HepG2 (cell line): ENCODE data around the gene USP2. TPM values are rescaled to one million over a fixed set of nuclear protein-coding genes. Genes with fewer than 3 reads are reported as not detected.

Experiments used
- BHLHE40 ChIP-seq: IDR thresholded peaks from 2 replicates; pipeline ENCODE4 v1.6.1; 2011; ENCODE audit warnings: low read length, improper control_type of control experiment
- CCDC6 ChIP-seq: sonication (generic); formaldehyde crosslinking; IDR thresholded peaks from 2 replicates; pipeline ENCODE4 v1.8.1; 2022; ENCODE audit warnings: mild to moderate bottlenecking, missing genetic modification reagents, moderate library complexity
- CHD2 ChIP-seq: IDR thresholded peaks from 2 replicates; pipeline ENCODE4 v1.6.1; 2011; ENCODE audit warnings: low read depth, low read length, improper control_type of control experiment
- FOXK2 ChIP-seq: fragments of 450-650 bp; IDR thresholded peaks from 2 replicates; pipeline ENCODE4 v1.6.1; 2016
- KDM5B ChIP-seq: sonication (generic); formaldehyde crosslinking; IDR thresholded peaks from 2 replicates; pipeline ENCODE4 v1.4.0; 2020; ENCODE audit warnings: missing genetic modification reagents, mild to moderate bottlenecking, borderline replicate concordance
- KLF12 ChIP-seq: sonication (generic); formaldehyde crosslinking; IDR thresholded peaks from 2 replicates; pipeline ENCODE4 v1.4.0; 2020; ENCODE audit warnings: missing genetic modification reagents, borderline replicate concordance
- MATR3 ChIP-seq: sonication (generic); formaldehyde crosslinking; IDR thresholded peaks from 2 replicates; pipeline ENCODE4 v1.4.0; 2020; ENCODE audit warnings: missing genetic modification reagents
- NFE2L2 ChIP-seq: fragments of 150-350 bp; IDR thresholded peaks from 2 replicates; pipeline ENCODE4 v1.6.1; 2014; ENCODE audit warnings: low read length
- NR2F2 ChIP-seq: IDR thresholded peaks from 2 replicates; pipeline ENCODE4 v1.6.1; 2012; ENCODE audit warnings: low read depth, inconsistent platforms, borderline replicate concordance
- PAWR ChIP-seq: sonication (generic); formaldehyde crosslinking; IDR thresholded peaks from 2 replicates; pipeline ENCODE4 v1.4.0; 2020; ENCODE audit warnings: missing genetic modification reagents, mild to moderate bottlenecking, borderline replicate concordance
- ZNF251 ChIP-seq: sonication (generic); formaldehyde crosslinking; IDR thresholded peaks from 2 replicates; pipeline ENCODE4 v1.9.0; 2021; ENCODE audit warnings: mild to moderate bottlenecking, missing genetic modification reagents
- ZNF292 ChIP-seq: sonication (generic); formaldehyde crosslinking; IDR thresholded peaks from 2 replicates; pipeline ENCODE4 v1.8.1; 2022; ENCODE audit warnings: mild to moderate bottlenecking, low read depth, missing genetic modification reagents, borderline replicate concordance
- ZNF329 ChIP-seq: sonication (generic); formaldehyde crosslinking; IDR thresholded peaks from 2 replicates; pipeline ENCODE4 v1.9.0; 2021; ENCODE audit warnings: low read depth, mild to moderate bottlenecking, missing genetic modification reagents
- ZNF382 ChIP-seq: sonication (generic); formaldehyde crosslinking; IDR thresholded peaks from 2 replicates; pipeline ENCODE4 v1.5.0; 2020; ENCODE audit warnings: missing genetic modification reagents, mild to moderate bottlenecking, borderline replicate concordance
- ZNF644 ChIP-seq: IDR thresholded peaks from 2 replicates; pipeline ENCODE4 v1.6.1; 2016; ENCODE audit warnings: low read depth
- ZNF703 ChIP-seq: sonication (generic); formaldehyde crosslinking; IDR thresholded peaks from 2 replicates; pipeline ENCODE4 v1.5.1; 2020; ENCODE audit warnings: missing genetic modification reagents, mild to moderate bottlenecking, moderate library complexity, borderline replicate concordance
- ZNF775 ChIP-seq: sonication (generic); formaldehyde crosslinking; IDR thresholded peaks from 2 replicates; pipeline ENCODE4 v1.4.0; 2020; ENCODE audit warnings: missing genetic modification reagents, mild to moderate bottlenecking, moderate library complexity, borderline replicate concordance
- ZNF839 ChIP-seq: sonication (generic); formaldehyde crosslinking; IDR thresholded peaks from 2 replicates; pipeline ENCODE4 v1.4.0; 2020; ENCODE audit warnings: missing genetic modification reagents, mild to moderate bottlenecking, borderline replicate concordance
- polyA plus RNA-seq, 8 experiments: library from polyadenylated mRNA; depleted of rRNA in 3 of 8; stranded (reverse) in 7 of 8; unstranded in 1 of 8; fragments of >200 nt; fragmentation: Illumina TruSeq in 4 of 8; extraction: Trizol in 4 of 8; gene quantifications; 2 replicates each; pipeline versions ENCODE4 v1.2.1 to v1.2.3, GENCODE V29; 2011 to 2016; ENCODE audit warnings: low read depth in 4 of 8, missing spikeins in 1 of 8, mixed read lengths in 1 of 8; ENCODE audit not compliant: insufficient read depth in 1 of 8
- total RNA-seq, 5 experiments: library from RNA; depleted of rRNA; stranded (reverse); fragments of >200 nt; fragmentation: Illumina TruSeq; extraction: Trizol; gene quantifications; 2 replicates each; pipeline ENCODE4 v1.2.3, GENCODE V29; 2016; ENCODE audit warnings: low read depth in 1 of 5
- TF ChIP-seq, protein P1 (sequence below): sonication (generic); formaldehyde crosslinking; IDR thresholded peaks from 2 replicates; pipeline ENCODE4 v1.8.0; 2022; ENCODE audit warnings: low read depth, missing genetic modification reagents
- TF ChIP-seq, protein P2 (sequence below): sonication (generic); formaldehyde crosslinking; IDR thresholded peaks from 2 replicates; pipeline ENCODE4 v1.8.0; 2022; ENCODE audit warnings: mild to moderate bottlenecking, missing genetic modification reagents, borderline replicate concordance
- TF ChIP-seq, protein P3 (sequence below): sonication (generic); formaldehyde crosslinking; IDR thresholded peaks from 2 replicates; pipeline ENCODE4 v1.8.0; 2022; ENCODE audit warnings: mild to moderate bottlenecking, missing genetic modification reagents, moderate library complexity
- TF ChIP-seq, protein P4 (sequence below): sonication (generic); formaldehyde crosslinking; IDR thresholded peaks from 2 replicates; pipeline ENCODE4 v1.5.0; 2020; ENCODE audit warnings: mild to moderate bottlenecking, missing genetic modification reagents, borderline replicate concordance

Gene USP2
- total and polyA plus RNA-seq, 2 of the 13 experiments (the other 11 are each of a cell fraction or from before 2014, with no cell fraction given): 2.5 to 6.0 TPM

DNA sequence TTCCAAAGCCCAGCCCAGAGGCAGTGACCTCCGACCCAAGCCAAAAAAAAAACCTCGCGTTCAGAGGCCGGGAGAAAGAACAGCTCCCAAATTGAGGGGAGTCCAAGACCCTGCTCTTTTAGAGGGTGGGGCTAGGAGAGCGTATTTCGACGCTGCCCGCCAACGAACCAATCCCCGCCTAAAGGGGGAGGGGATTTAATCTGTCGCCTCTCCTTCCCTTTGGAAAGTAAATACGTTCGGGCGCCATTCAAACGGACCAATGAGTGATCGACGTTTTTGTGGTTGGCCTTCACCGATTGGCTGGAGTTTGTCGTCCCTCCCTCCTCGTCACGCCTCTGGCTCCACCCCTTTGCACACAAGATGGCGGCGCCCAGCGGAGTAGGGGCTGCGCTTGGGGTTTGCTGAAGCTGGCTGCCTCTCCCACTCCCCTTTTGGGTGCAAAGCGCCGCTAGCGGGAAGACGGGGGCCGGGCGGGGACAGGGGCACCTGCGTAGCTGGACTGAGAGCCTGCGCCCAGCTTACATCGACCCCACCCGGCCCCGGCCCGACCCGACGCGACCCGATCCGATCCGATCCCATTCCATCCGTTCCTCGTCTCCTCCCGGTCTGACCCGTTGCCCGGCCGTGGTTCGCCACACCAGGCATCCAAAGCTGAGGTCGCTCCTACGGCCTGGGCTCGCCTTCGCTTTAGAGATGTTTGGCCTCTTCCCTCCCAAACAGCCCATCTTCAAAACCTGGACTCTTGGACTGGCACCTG lies 47.1 kb downstream of the USP2 start, which contains the start of gene RNF26 (continued):
- TF ChIP-seq, protein P1, sequence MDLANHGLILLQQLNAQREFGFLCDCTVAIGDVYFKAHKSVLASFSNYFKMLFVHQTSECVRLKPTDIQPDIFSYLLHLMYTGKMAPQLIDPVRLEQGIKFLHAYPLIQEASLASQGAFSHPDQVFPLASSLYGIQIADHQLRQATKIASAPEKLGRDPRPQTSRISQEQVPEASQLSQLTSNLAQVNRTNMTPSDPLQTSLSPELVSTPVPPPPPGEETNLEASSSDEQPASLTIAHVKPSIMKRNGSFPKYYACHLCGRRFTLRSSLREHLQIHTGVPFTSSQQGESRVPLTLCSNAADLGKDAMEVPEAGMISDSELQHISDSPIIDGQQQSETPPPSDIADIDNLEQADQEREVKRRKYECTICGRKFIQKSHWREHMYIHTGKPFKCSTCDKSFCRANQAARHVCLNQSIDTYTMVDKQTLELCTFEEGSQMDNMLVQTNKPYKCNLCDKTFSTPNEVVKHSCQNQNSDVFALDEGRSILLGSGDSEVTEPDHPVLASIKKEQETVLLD (CRISPR knock-in tag): no peak
- TF ChIP-seq ZNF644 (CRISPR knock-in tag) (no peak), KDM5B (CRISPR knock-in tag) (peak; percentile 65; the same call in 1 of the 2 replicates), CCDC6 (CRISPR knock-in tag) (no peak), KLF12 (CRISPR knock-in tag) (0 out of 2 replicates have a peak, but pooled peaks have one; percentile 17), ZNF382 (CRISPR knock-in tag) (no peak), ZNF703 (CRISPR knock-in tag) (no peak), MATR3 (CRISPR knock-in tag) (no peak), PAWR (CRISPR knock-in tag) (no peak), ZNF329 (CRISPR knock-in tag) (no peak), ZNF775 (CRISPR knock-in tag) (no peak), CHD2 (peak; percentile 39; the same call in 1 of the 2 replicates), BHLHE40 (no peak), ZNF251 (CRISPR knock-in tag) (no peak), FOXK2 (peak; percentile 77), NR2F2 (no peak), ZNF839 (CRISPR knock-in tag) (no peak), ZNF292 (no peak), NFE2L2 (no peak)
- TF ChIP-seq, protein P2, sequence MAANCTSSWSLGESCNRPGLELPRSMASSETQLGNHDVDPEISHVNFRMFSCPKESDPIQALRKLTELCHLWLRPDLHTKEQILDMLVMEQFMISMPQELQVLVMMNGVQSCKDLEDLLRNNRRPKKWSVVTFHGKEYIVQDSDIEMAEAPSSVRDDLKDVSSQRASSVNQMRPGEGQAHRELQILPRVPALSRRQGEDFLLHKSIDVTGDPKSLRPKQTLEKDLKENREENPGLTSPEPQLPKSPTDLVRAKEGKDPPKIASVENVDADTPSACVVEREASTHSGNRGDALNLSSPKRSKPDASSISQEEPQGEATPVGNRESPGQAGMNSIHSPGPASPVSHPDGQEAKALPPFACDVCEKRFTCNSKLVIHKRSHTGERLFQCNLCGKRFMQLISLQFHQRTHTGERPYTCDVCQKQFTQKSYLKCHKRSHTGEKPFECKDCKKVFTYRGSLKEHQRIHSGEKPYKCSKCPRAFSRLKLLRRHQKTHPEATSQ (CRISPR knock-in tag): no peak
- TF ChIP-seq, protein P3, sequence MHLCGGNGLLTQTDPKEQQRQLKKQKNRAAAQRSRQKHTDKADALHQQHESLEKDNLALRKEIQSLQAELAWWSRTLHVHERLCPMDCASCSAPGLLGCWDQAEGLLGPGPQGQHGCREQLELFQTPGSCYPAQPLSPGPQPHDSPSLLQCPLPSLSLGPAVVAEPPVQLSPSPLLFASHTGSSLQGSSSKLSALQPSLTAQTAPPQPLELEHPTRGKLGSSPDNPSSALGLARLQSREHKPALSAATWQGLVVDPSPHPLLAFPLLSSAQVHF (CRISPR knock-in tag): no peak
- TF ChIP-seq, protein P4, sequence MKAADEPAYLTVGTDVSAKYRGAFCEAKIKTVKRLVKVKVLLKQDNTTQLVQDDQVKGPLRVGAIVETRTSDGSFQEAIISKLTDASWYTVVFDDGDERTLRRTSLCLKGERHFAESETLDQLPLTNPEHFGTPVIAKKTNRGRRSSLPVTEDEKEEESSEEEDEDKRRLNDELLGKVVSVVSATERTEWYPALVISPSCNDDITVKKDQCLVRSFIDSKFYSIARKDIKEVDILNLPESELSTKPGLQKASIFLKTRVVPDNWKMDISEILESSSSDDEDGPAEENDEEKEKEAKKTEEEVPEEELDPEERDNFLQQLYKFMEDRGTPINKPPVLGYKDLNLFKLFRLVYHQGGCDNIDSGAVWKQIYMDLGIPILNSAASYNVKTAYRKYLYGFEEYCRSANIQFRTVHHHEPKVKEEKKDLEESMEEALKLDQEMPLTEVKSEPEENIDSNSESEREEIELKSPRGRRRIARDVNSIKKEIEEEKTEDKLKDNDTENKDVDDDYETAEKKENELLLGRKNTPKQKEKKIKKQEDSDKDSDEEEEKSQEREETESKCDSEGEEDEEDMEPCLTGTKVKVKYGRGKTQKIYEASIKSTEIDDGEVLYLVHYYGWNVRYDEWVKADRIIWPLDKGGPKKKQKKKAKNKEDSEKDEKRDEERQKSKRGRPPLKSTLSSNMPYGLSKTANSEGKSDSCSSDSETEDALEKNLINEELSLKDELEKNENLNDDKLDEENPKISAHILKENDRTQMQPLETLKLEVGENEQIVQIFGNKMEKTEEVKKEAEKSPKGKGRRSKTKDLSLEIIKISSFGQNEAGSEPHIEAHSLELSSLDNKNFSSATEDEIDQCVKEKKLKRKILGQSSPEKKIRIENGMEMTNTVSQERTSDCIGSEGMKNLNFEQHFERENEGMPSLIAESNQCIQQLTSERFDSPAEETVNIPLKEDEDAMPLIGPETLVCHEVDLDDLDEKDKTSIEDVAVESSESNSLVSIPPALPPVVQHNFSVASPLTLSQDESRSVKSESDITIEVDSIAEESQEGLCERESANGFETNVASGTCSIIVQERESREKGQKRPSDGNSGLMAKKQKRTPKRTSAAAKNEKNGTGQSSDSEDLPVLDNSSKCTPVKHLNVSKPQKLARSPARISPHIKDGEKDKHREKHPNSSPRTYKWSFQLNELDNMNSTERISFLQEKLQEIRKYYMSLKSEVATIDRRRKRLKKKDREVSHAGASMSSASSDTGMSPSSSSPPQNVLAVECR: peak; percentile 77; the same call in 1 of the 2 replicates
